GM21825 (cell line): ENCODE data around the gene TEN1.
A peak's percentile ranks its signal among the peaks of the same experiment; 100 is the strongest.

ENCODE experiments used
- ATAC-seq: cut with Tn5 transposase; IDR thresholded peaks from one replicate; pipeline ENCODE4 v1.9.1; 2021; ENCODE audit warnings: mild to moderate bottlenecking, moderate library complexity; ENCODE audit not compliant: unreplicated experiment

Gene TEN1

GRCh38 chr17:76005263-76006149 is 26.5 kb downstream of the TEN1 start:
- ATAC-seq = no peak

GRCh38 chr17:76007131-76007849 is 28.2 kb downstream of the TEN1 start:
- ATAC-seq = no peak

DNA sequence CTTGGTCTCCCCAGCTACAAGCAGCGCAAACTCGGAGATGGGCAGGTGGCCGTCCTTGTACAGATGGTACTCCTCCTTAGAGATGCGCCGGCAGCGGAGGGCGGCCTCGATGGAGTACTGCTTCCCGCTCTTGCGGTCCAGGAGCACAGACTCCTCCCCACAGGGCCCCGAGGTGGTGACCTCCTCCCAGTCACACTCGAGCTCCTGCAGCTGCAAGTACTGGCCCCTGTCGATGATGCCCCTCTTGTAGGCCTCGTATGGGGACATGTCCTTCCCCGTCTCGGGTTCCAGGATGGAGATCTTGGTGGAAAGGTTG is 28.8 kb downstream of the TEN1 start:
- ATAC-seq = no peak

DNA sequence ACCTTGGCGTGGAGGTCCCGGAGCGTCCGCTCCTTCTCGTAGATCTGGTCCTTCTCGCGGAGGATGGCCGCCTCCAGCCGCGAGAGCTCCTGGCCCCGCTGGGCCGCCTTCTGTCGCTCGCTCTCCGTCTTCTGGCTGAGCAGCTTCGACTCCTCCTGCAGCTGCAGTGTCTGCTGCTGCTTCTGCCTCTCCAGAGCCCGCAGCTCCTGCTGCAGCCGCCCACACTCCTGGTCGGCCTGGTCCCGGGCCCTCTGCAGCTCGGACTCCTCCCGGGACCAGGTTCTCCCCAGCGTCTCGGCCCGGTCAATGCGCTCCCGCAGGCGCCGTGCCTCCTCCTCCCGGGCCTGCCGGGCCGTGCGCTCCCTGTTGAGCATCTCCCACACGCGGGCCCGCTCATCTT is 29.2 kb downstream of the TEN1 start:
- ATAC-seq = no peak

GRCh38 chr17:76008630-76009425 is 29.8 kb downstream of the TEN1 start:
- no peak for ATAC-seq

DNA sequence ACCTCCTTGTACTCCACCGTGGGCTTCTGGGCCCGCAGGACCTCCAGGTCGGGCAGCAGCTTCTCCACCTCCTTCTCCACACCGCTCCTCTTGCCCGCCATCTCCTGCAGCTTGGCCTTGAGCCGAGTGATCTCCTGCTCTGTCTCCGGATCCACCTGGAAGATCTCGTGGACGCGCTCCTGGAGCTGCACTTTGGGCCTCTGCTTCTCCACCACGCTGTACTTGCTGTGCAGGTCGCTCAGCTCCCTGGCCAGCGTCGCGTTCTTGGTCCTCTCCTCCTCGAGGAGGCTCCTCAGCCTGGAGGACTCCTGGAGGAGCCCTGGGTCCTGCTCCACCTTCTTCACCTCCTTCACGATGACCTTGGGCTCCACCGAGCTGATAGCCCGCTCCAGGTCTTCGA is 30.4 kb downstream of the TEN1 start:
- no peak for ATAC-seq

DNA sequence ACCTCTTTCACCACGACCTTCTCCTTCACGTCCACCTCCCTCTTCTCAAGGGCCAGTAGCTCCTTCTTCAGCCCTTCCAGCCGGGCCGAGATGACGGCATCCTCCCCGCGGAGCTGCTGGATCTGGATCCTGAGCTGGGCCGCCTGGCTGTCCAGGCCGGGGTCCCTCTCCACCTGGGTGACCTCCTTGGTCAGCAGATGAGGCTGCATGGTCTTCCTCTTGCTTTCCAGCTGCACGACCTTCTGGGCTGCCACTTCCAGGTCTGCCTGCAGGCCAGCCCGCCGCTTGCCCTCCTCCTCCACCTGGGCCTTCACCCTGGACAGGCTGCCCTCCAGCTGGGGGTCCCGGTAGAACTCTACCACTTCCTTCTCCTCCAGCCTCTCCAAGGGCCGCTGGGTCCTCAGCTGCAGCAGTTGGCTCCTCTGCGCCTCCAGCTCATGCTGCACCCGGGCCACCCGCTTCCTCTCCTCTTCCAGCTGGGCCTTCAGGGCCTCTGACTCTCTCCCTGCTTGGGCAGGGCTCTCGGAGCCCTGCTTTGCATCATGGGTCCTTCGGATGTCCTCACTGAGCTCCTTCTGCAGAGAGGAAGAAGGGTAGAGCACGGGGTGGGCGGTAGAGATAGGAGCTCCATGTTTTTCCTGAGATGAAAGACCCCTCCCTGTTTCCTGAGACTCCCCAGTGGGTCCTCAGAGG is 31.1 kb downstream of the TEN1 start:
- ATAC-seq = no peak

- ATAC-seq = no peak
These were observed 32.9 kb downstream of the TEN1 start for GRCh38 chr17:76011951-76012350.

GRCh38 chr17:76013377-76013932 is 34.4 kb downstream of the TEN1 start:
- ATAC-seq = no peak

DNA sequence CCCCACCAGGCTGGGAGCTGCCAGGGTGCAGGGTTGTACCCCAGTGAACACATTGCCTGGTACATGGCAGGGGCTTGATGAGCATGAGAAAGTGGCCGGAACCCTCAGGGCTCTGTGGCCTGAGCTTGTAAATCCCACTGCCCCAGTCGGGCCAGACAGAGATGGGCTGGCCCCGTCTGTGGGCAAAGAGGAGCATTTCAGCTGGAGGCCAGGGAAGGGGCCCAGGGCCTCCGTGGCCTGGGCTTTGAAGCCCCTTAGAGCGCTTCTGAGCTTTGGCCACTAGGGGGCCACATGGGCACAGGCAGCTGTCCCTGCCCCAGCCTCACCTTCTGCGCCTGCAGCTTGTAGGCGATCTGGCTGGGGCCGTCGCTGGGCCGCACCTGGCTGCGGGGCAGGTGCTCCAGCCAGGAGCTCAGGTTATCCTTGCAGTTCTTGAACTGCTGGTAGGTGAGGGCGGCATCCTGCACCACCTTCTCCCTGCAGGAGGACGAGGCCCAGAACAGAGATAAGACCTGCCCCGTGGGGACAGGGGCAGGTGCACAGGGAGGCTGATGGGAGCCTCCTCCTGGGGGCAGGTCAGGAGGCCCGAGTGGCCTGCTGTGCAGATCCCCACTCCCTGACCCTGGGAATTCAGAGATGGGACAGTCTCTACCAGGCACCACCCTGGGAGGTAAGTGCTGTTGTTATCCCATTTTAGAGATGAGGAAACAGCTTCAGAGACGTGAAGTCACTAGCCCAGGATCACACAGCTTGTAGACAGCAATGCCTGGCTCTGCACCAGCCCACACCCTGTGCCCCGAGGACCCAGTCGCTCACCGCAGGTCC is 35.3 kb downstream of the TEN1 start:
- peak; percentile 60 for ATAC-seq

GRCh38 chr17:76014925-76015261 is 35.9 kb downstream of the TEN1 start:
- no peak for ATAC-seq

- ATAC-seq = no peak
These were observed 38.7 kb downstream of the TEN1 start for GRCh38 chr17:76017481-76018339.

- no peak for ATAC-seq
These were observed 39.3 kb downstream of the TEN1 start for GRCh38 chr17:76018340-76018680.

DNA sequence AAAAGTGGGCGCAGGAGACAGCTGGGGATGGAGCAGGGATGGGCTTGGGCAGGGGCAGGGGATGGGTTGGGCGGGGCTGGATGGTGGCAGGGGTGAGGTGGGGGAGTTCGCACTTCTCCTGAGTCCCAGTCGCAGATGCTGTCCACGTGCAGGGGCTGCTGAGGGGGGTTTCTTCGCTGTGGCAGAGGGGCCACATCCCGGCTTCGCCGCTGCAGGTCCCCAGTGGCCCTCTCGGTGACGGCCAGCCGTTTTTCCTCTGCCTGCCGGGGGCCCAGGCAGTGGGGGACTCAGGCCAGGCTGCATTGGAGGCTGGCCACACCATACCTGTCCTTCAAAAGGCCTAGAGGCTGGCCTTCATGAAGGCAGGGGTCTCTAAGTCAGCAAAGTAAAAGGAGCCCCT is 39.8 kb downstream of the TEN1 start:
- ATAC-seq = no peak

DNA sequence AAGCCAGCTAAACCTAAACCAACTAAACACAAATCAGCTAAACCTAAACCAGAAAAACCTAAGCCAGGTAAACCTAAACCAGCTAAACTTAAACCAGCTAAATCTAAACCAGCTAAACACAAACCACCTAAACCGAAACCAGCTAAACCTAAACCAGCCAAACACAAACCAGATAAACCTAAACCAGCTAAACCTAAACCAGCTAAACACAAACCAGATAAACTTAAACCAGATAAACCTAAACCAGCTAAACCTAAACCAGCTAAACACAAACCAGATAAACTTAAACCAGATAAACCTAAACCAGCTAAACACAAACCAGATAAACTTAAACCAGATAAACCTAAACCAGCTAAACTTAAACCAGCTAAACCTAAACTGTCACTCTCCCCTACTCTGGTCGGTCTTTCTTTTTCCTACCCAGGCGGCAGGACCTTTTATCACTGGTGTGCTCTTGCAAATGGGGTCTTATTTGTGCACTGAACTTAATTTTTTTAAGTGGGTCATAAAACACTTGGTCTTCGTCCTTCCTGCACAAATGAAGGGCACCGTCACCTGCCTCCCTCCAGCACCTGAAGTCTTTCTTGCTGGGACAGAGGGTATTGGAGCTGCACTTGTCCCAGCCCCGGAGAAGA is 40.9 kb downstream of the TEN1 start:
- ATAC-seq = no peak

DNA sequence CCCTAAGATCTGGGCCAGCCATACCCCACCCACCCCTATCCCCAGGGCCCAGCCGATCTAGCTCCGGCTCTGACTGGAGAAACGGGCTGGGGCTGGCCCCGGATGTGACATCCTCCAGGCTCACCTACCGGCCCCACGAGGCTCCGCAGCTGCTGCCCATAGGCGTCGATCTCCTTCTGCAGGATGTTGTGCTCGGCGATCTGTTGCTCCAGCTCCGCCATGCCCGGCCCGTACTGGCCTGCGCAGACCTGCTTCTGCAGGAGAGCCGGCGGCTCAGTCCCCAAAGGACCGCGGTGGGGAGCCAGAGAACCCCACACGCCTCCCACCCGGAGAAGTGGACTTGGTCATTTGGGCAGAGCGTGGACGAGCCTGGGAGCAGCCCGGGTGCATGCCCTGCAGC is 43.2 kb downstream of the TEN1 start:
- ATAC-seq = no peak

- no peak for ATAC-seq
These were observed 44.2 kb downstream of the TEN1 start for GRCh38 chr17:76022973-76023899.

DNA sequence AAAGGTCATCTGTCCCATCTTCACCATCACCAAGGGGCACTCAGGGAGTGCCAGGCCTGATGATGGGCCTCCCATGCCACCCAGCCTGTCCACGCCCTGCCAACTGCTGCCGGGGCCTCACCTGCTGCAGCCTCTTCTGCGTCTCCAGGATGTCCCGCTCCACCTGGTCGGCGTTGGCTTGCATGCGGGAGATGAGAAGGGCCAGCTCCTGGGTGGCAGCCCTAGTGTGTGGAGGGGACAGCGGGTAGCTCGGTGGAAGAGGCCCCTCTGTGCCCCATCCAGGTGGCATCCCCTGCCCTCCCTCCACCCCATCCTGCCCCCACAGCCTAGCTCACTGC is 44.8 kb downstream of the TEN1 start:
- no peak for ATAC-seq
